K562 (cell line): Measurements from ENCODE around the gene CARMIL3. TPM values are rescaled to one million over a fixed set of nuclear protein-coding genes. Genes with fewer than 3 reads are reported as not detected.

Source experiments
- ARHGAP35 ChIP-seq: fragments of 450-650 bp; IDR thresholded peaks from 2 replicates; pipeline ENCODE4 v1.6.1; 2018; ENCODE audit not compliant: partially characterized antibody
- ATF1 ChIP-seq, 2 experiments: fragments of 450-650 bp in 1 of 2; IDR thresholded peaks; 2 replicates each; pipeline ENCODE4 v1.6.1; 2016; ENCODE audit warnings: missing compliant biosample characterization in 1 of 2, missing genetic modification characterization in 1 of 2
- BDP1 ChIP-seq: IDR thresholded peaks from 3 replicates; pipeline ENCODE4 v1.6.1; 2011; ENCODE audit not compliant: insufficient read length, insufficient read depth
- C11orf30 ChIP-seq: fragments of 450-650 bp; IDR thresholded peaks from 2 replicates; pipeline ENCODE4 v1.6.1; 2016; ENCODE audit warnings: low read depth, mild to moderate bottlenecking
- CEBPB ChIP-seq: fragments of 450-650 bp; IDR thresholded peaks from 2 replicates; pipeline ENCODE4 v1.6.1; 2016; ENCODE audit warnings: missing genetic modification characterization, missing compliant biosample characterization
- CTBP1 ChIP-seq: fragments of 450-650 bp; IDR thresholded peaks from 2 replicates; pipeline ENCODE4 v1.6.1; 2016; ENCODE audit warnings: borderline replicate concordance
- HOXB6 ChIP-seq: fragments of 250-450 bp; sonication (Bioruptor Pico); IDR thresholded peaks from 2 replicates; pipeline ENCODE4 v1.5.1; 2022; ENCODE audit warnings: mild to moderate bottlenecking, borderline replicate concordance
- ID3 ChIP-seq, 2 experiments: fragments of 250-450 bp in 1 of 2; fragments of 450-650 bp in 1 of 2; sonication (Bioruptor Pico) in 1 of 2; IDR thresholded peaks; 2 replicates each; pipeline versions ENCODE4 v1.6.1 to v1.8.0; 2016 to 2021; ENCODE audit warnings: mild to moderate bottlenecking in 2 of 2, moderate library complexity in 2 of 2, missing compliant biosample characterization in 1 of 2, missing genetic modification characterization in 1 of 2
- KHSRP ChIP-seq: fragments of 450-650 bp; IDR thresholded peaks from 2 replicates; pipeline ENCODE4 v1.6.1; 2017
- NFE2 ChIP-seq: IDR thresholded peaks from 2 replicates; pipeline ENCODE4 v1.6.1; 2014; ENCODE audit warnings: antibody characterized with exemption, low read depth
- NFE2L1 ChIP-seq: fragments of 450-650 bp; IDR thresholded peaks from 2 replicates; pipeline ENCODE4 v1.6.1; 2016; ENCODE audit warnings: missing genetic modification characterization, low read depth, mild to moderate bottlenecking, missing compliant biosample characterization, moderate library complexity, borderline replicate concordance
- NFRKB ChIP-seq: fragments of 450-650 bp; IDR thresholded peaks from 2 replicates; pipeline ENCODE4 v1.6.1; 2016; ENCODE audit warnings: low read depth
- RBM22 ChIP-seq: fragments of 200-400 bp; formaldehyde crosslinking; IDR thresholded peaks from 2 replicates; pipeline ENCODE4 v1.6.1; 2018; ENCODE audit warnings: low read length, low read depth; ENCODE audit not compliant: poor library complexity, severe bottlenecking
- RFX5 ChIP-seq: IDR thresholded peaks from 2 replicates; pipeline ENCODE4 v1.6.1; 2011; ENCODE audit warnings: low read depth, mild to moderate bottlenecking, improper control_type of control experiment, low read length
- SMARCB1 ChIP-seq: IDR thresholded peaks from 2 replicates; pipeline ENCODE4 v1.6.1; 2011; ENCODE audit warnings: improper control_type of control experiment, low read depth; ENCODE audit not compliant: insufficient read length
- SNIP1 ChIP-seq: fragments of 450-650 bp; IDR thresholded peaks from 2 replicates; pipeline ENCODE4 v1.7.1; 2017; ENCODE audit warnings: low read depth, mild to moderate bottlenecking
- SREBF2 ChIP-seq: sonication (generic); formaldehyde crosslinking; IDR thresholded peaks from 2 replicates; pipeline ENCODE4 v1.4.0; 2020; ENCODE audit warnings: mild to moderate bottlenecking, missing genetic modification reagents
- STAT5B ChIP-seq: fragments of 250-450 bp; sonication (Bioruptor Pico); IDR thresholded peaks from 2 replicates; pipeline ENCODE4 v1.8.0; 2021; ENCODE audit warnings: mild to moderate bottlenecking, inconsistent platforms
- TAF9B ChIP-seq: fragments of 450-650 bp; IDR thresholded peaks from 2 replicates; pipeline ENCODE4 v1.6.1; 2018; ENCODE audit warnings: mild to moderate bottlenecking; ENCODE audit not compliant: partially characterized antibody
- ZNF277 ChIP-seq: fragments of 250-450 bp; sonication (Bioruptor Pico); IDR thresholded peaks from 2 replicates; pipeline ENCODE4 v1.8.0; 2022; ENCODE audit warnings: inconsistent platforms, mild to moderate bottlenecking, moderate library complexity, borderline replicate concordance
- ZNF280A ChIP-seq: fragments of 450-650 bp; IDR thresholded peaks from 2 replicates; pipeline ENCODE4 v1.6.1; 2018; ENCODE audit warnings: mild to moderate bottlenecking, low read depth; ENCODE audit not compliant: partially characterized antibody
- ZNF324 ChIP-seq: fragments of 250-450 bp; sonication (Bioruptor Pico); IDR thresholded peaks from 2 replicates; pipeline ENCODE4 v1.4.0; 2020; ENCODE audit warnings: mild to moderate bottlenecking
- ZNF551 ChIP-seq: fragments of 250-450 bp; sonication (Bioruptor Pico); IDR thresholded peaks from 2 replicates; pipeline ENCODE4 v1.5.0; 2021; ENCODE audit warnings: mild to moderate bottlenecking, moderate library complexity
- ZNF644 ChIP-seq: fragments of 200-800 bp; sonication (Bioruptor generic); IDR thresholded peaks from 2 replicates; pipeline ENCODE4 v1.6.1; 2016; ENCODE audit warnings: low read depth, missing genetic modification characterization, missing compliant biosample characterization
- ZSCAN32 ChIP-seq: fragments of 450-650 bp; formaldehyde crosslinking; IDR thresholded peaks from 2 replicates; pipeline ENCODE4 v1.4.0; 2020; ENCODE audit warnings: mild to moderate bottlenecking, moderate library complexity
- polyA plus RNA-seq, 8 experiments: library from polyadenylated mRNA; depleted of rRNA in 4 of 8; stranded (reverse) in 5 of 8; unstranded in 3 of 8; fragments of >200 nt; fragmentation: Nextera tagmentation in 2 of 8; fragmentation: Illumina TruSeq in 1 of 8; extraction: Ambion mirVana in 2 of 8; extraction: Trizol in 1 of 8; gene quantifications; 2 replicates each; pipeline versions ENCODE4 v1.2.1 to v1.2.3, GENCODE V29; 2011 to 2014; ENCODE audit warnings: inconsistent platforms in 1 of 8, missing spikeins in 1 of 8
- total RNA-seq, 7 experiments: library from RNA; depleted of rRNA in 6 of 7; stranded (reverse); fragments of >200 nt in 6 of 7; fragmentation: Illumina TruSeq in 2 of 7; extraction: Trizol in 2 of 7; gene quantifications; 2 replicates each; pipeline versions ENCODE4 v1.2.1 to v1.2.3, GENCODE V29; 2011 to 2021; ENCODE audit warnings: low replicate concordance in 1 of 7
- TF ChIP-seq, protein P1 (sequence below): sonication (generic); formaldehyde crosslinking; IDR thresholded peaks from 2 replicates; pipeline ENCODE4 v1.9.0; 2022; ENCODE audit warnings: mild to moderate bottlenecking, missing genetic modification reagents

CARMIL3 gene
- total and polyA plus RNA-seq, 9 of the 15 experiments (the other 6 are each of a cell fraction or from before 2014, with no cell fraction given) = 0.01 to 0.11 (median 0.05) TPM; not detected in 5

DNA sequence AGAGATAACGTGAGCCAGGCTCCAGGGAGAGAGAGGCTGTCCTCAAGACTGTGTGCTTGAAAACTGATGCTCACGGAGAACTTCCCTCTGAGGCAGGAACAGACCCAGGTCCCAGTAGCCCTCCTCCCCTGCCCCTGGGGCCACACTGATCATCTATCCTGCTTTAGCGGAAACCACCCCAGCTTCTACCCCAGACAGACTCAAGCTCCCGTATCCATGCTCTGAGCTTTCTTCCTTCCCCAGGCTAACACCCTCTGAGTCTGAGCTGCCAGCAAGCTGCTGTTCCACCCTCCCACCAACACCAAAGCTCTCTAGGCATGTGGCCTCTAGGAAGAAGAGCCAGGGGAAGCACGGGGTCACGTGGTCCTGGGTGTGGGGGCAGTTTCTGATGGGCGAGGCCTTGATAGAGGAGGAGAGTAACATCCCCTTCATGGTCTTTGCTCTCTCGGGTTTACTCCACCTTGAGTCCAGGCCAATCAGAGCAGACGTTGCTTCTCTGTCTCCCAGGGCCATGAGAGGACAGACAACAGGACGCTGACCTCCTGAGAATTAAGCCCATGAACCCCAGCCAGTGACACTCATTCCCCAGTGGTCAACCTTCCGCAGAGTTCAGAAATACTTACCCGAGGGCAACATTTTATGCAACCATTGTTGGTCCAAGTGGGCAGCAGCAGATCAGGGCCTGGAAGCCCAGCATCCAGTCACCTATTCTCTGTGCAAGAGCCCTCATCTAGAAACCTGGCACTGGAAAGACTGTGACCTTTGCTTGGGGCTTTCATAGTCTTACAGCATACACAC is 43.7 kb downstream of the CARMIL3 start (continued):
- TF ChIP-seq CTBP1 = peak; percentile 42; the same call in 1 of the 2 replicates
- TF ChIP-seq NFE2 = no peak
- no peak for TF ChIP-seq STAT5B (CRISPR knock-in tag)
- no peak for TF ChIP-seq RFX5
- no peak for TF ChIP-seq ZNF551
- no peak for TF ChIP-seq ARHGAP35
- no peak for TF ChIP-seq BDP1
- TF ChIP-seq SNIP1 = no peak
- no peak for TF ChIP-seq ZSCAN32
- no peak for TF ChIP-seq ZNF277 (CRISPR knock-in tag)
- no peak for TF ChIP-seq NFE2L1 (tag)
- TF ChIP-seq ZNF644 = no peak; the same call in 1 of the 2 replicates
- no peak for TF ChIP-seq ZNF324 (CRISPR knock-in tag)
- no peak for TF ChIP-seq RBM22
- TF ChIP-seq HOXB6 = no peak
- no peak for TF ChIP-seq ZNF280A
- TF ChIP-seq ATF1 (CRISPR knock-in tag; IDR thresholded peaks at IDR 0.05) = no peak
- TF ChIP-seq ATF1 (tag; IDR thresholded peaks at IDR 0.05) = no peak
- TF ChIP-seq C11orf30 = no peak
- TF ChIP-seq SMARCB1 = no peak
- TF ChIP-seq, protein P1, sequence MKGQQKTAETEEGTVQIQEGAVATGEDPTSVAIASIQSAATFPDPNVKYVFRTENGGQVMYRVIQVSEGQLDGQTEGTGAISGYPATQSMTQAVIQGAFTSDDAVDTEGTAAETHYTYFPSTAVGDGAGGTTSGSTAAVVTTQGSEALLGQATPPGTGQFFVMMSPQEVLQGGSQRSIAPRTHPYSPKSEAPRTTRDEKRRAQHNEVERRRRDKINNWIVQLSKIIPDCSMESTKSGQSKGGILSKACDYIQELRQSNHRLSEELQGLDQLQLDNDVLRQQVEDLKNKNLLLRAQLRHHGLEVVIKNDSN (CRISPR knock-in tag) = peak; percentile 95
- TF ChIP-seq TAF9B = peak; percentile 87
- no peak for TF ChIP-seq ID3 (CRISPR knock-in tag; IDR thresholded peaks at IDR 0.05)
- TF ChIP-seq ID3 (tag; IDR thresholded peaks at IDR 0.05) = no peak
- no peak for TF ChIP-seq SREBF2 (CRISPR knock-in tag)
- TF ChIP-seq CEBPB (tag) = no peak
- TF ChIP-seq KHSRP = no peak
- TF ChIP-seq NFRKB = peak; percentile 28; the same call in 1 of the 2 replicates
